ENCODE data around the gene PHF1.
"Not testable (repeated sequence)": the region's sequence is repeated elsewhere in the genome, so short reads cannot be mapped to it uniquely, and the experiment has no call there.

Gene PHF1

DNA sequence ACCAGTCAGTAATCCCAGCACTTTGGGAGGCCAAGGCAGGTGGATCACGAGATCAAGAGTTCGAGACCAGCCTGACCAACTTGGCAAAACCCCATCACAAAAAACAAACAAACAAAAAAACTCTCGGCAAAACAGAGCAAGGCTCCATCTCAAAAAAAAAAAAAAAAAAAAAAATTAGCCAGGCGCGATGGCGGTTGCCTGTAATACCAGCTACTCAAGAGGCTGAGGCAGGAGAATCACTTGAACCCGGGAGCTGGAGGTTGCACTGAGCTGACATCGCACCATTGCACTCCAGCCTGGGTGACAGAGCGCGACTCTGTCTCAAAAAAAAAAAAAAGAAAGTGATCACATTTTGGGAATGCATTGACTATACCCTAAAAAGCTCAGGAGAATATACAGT lies 31.6 kb upstream of the PHF1 start:
- H3K4me3 ChIP-seq (ENCODE audit: low read length); H3K9me3 ChIP-seq (ENCODE audit: low read length); H3K4me1 ChIP-seq (ENCODE audit: insufficient read depth, low read length); H2AFZ ChIP-seq (ENCODE audit: low read depth, low read length); H3K27me3 ChIP-seq (ENCODE audit: insufficient read depth, low read length); H3K36me3 ChIP-seq (ENCODE audit: insufficient read depth, low read length): not testable (repeated sequence)

DNA sequence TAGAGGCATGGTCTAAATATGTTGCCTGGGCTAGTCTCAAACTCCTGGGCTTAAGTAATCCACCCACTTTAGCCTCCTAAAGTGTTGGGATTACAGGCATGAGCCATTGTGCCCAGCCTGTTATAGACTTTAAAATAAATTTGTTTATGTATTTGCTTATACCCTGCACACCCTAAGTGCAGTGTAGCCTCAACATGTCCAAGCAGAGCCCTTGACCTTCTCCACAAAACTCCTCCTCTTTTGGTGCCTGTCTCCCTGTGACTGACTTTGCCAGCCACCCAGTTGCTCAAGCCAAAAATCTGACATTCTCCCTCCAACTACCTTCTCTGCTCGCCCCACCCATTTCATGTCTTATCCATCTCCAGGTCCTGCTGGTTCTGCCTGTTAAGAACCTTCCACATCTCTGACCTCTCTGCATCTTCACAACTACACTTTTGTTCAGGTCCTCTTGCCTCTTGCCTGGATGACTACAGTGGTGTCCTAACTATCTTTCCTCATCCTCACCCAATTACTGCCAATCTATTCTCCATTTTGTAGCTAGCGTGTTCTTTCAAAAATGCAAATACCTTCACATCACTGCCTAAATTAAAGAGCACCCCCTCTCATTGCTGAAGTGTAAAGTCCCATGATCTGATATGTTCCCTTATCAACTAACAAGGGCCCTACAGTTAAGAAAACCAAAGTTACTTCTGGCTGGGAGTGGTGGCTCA lies 30.4 kb upstream of the PHF1 start:
- no peaks in the 10 kb centered on the region for H3K36me3 ChIP-seq (ENCODE audit: insufficient read depth, low read length)
- H2AFZ ChIP-seq (ENCODE audit: low read depth, low read length), result no peak overlapping the region
- no peaks in the 10 kb centered on the region for H3K9me3 ChIP-seq (ENCODE audit: low read length)
- no peaks in the 10 kb centered on the region for H3K4me1 ChIP-seq (ENCODE audit: insufficient read depth, low read length)
- H3K4me3 ChIP-seq (ENCODE audit: low read length), result no peak overlapping the region
- no peaks in the 10 kb centered on the region for H3K27me3 ChIP-seq (ENCODE audit: insufficient read depth, low read length)

DNA sequence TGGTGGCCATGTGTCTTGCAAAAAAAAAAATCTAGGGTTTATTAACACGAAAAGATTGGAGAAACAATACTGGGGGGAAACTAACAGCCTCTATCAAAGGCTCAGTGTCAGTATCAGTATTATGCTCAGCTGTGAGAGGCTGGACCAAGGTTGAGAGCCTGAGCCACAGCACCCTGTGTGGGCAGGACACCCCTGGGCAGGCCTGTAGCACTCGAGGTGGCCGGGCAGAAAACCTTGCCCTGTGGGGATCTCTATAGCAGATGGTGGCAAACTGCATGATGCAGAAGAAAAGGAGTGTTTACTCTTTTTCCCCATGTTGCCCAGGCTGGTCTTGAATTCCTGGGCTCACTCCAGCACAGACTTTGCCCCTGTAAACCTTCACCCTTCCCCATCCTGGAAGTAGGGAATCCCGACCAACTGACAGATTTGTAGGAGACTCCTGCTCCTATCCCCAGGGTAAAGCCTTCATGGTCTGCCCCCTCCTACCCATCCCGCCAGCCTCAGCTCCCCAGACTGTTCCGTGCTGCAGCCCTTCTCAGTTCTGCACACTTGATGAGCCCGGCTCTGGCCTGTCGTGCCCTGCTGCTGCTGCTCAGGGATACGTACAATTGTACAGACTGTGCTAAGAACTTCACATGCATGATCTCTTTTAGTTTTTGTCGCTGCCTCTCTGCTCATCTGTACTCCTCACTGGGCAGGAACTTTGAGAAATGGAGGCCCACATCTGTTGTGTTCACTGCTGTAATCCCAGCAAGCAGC lies 27.2 kb upstream of the PHF1 start:
- H3K36me3 ChIP-seq (ENCODE audit: insufficient read depth, low read length), result no peaks in the 10 kb centered on the region
- no peaks in the 10 kb centered on the region for H3K9me3 ChIP-seq (ENCODE audit: low read length)
- no peak overlapping the region for H3K4me3 ChIP-seq (ENCODE audit: low read length)
- H3K27me3 ChIP-seq (ENCODE audit: insufficient read depth, low read length), result no peaks in the 10 kb centered on the region
- no peak overlapping the region for H2AFZ ChIP-seq (ENCODE audit: low read depth, low read length)
- H3K4me1 ChIP-seq (ENCODE audit: insufficient read depth, low read length), result no peaks in the 10 kb centered on the region

DNA sequence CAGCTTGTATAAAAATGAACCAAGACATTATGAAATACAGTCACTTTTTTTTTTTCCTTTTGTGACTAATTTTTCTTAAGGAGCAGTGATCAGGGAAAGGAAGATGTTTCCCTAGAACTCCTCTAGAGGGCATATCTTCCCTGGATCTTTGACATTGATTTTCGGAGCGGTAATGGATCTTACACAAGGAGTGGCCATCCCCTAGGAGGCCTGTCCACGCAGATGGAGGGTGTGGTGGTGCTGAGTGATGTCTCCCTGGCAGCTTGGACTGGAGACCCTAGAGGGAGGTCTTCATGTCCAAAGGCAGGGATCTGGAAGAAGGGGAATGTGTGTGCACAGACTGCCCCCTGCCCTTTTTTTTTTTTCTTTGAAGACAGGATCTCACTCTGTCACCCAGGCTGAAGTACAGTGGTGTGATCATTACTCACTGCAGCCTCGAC lies 26.2 kb upstream of the PHF1 start:
- H2AFZ ChIP-seq (ENCODE audit: low read depth, low read length), result no peak overlapping the region
- no peak overlapping the region for H3K4me3 ChIP-seq (ENCODE audit: low read length)
- no peaks in the 10 kb centered on the region for H3K4me1 ChIP-seq (ENCODE audit: insufficient read depth, low read length)
- no peaks in the 10 kb centered on the region for H3K9me3 ChIP-seq (ENCODE audit: low read length)
- H3K36me3 ChIP-seq (ENCODE audit: insufficient read depth, low read length), result no peaks in the 10 kb centered on the region
- no peaks in the 10 kb centered on the region for H3K27me3 ChIP-seq (ENCODE audit: insufficient read depth, low read length)

DNA sequence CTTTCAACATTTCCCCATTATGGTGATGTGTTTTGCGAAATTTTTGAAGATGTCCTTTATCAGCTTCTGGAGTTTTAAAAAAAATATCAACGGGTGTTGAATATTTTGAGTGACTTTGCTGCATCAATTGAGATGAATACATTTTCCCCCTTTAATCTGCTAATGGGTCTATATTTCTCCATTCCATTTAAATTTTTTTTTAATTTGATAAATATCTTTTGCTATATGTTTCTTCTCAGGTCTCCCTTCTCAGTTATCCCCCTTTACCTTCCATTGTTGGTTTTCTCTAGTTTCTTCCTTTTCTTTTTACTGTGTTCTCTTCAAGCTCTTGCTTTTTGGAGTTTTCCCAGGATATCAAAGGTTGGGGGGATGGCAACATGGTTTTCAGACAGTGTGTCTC lies 20.6 kb upstream of the PHF1 start:
- Histone ChIP-seq H3K4me3 (ENCODE audit: low read length) (no peak overlapping the region), H3K27me3 (ENCODE audit: insufficient read depth, low read length) (no peaks in the 10 kb centered on the region), H3K9me3 (ENCODE audit: low read length) (no peaks in the 10 kb centered on the region), H2AFZ (ENCODE audit: low read depth, low read length) (peak overlapping the region; percentile 58), H3K4me1 (ENCODE audit: insufficient read depth, low read length) (peaks cover 16% of the 10 kb centered on the region), H3K36me3 (ENCODE audit: insufficient read depth, low read length) (peaks cover 6% of the 10 kb centered on the region)

DNA sequence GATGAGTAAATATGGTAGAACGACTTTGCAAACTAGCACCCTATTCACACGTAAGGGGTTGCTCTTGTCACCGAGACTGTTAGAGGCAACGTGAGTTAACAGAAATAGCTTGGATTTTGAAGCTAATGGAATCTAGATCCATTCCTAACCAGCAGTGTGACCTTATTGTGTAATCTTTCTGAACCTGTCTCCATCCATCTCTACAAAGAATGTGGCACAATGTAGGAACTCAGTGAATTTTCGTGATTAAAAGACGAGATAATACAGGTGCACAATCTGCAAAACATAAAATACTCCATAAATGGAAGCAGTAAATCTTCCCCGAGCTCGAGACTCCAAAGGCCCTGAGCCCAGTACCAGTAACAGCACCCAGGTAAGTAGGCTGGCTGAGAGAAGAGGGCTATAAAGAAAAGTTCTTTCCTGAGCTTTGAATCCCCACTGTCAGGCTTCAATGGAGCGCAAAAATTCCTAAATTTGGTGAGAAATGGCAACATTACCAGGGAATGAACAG lies 20.0 kb upstream of the PHF1 start:
- Histone ChIP-seq H3K36me3 (ENCODE audit: insufficient read depth, low read length) (peaks cover 11% of the 10 kb centered on the region), H3K9me3 (ENCODE audit: low read length) (no peaks in the 10 kb centered on the region), H3K27me3 (ENCODE audit: insufficient read depth, low read length) (no peaks in the 10 kb centered on the region), H2AFZ (ENCODE audit: low read depth, low read length) (peak overlapping the region; percentile 58), H3K4me3 (ENCODE audit: low read length) (peak overlapping the region; percentile 26), H3K4me1 (ENCODE audit: insufficient read depth, low read length) (peaks cover 16% of the 10 kb centered on the region)

DNA sequence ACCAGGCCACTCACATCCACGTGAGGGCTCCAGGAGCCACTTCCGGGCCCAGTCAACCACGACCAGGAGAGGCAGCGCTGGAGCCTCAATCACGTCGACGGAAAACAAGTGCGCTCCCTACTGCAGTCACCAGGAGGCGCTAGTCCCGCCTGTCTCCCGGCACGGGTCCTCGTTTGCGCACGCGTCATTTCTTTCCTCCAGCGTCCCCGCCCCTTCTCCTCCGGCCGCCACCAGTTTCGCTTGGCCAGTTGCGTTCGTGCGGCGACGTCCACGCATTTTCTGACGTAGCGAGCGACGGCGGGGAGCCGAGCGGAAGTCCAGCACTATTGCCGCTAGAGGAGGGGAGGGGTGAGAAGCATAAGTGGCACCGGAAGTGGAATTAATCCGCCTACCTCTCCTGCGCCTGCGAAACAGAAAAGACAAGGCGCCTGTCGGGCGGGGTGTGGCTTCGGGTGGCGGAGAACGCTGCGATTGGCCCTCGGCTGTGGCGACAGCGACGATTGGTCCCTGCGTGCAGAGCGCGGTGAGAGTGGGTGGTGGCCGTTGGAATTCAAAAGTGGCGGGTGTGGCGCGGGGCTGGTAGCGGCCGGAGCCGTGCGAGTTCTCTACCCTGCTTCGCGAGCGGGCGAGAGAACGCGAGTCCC lies 19.4 kb upstream of the PHF1 start, which contains the start of gene KIFC1:
KIFC1 (plus strand) TSS at position 546 of the 644 bp plus-strand sequence. CDS start 163 bp downstream, outside the sequence.
- Histone ChIP-seq H3K27me3 (ENCODE audit: insufficient read depth, low read length) (no peaks in the 10 kb centered on the region), H3K9me3 (ENCODE audit: low read length) (no peaks in the 10 kb centered on the region), H3K4me1 (ENCODE audit: insufficient read depth, low read length) (peaks cover 16% of the 10 kb centered on the region), H3K36me3 (ENCODE audit: insufficient read depth, low read length) (peaks cover 11% of the 10 kb centered on the region), H2AFZ (ENCODE audit: low read depth, low read length) (peak within 1 kb of the TSS; percentile 58), H3K4me3 (ENCODE audit: low read length) (peak within 1 kb of the TSS; percentile 81)

DNA sequence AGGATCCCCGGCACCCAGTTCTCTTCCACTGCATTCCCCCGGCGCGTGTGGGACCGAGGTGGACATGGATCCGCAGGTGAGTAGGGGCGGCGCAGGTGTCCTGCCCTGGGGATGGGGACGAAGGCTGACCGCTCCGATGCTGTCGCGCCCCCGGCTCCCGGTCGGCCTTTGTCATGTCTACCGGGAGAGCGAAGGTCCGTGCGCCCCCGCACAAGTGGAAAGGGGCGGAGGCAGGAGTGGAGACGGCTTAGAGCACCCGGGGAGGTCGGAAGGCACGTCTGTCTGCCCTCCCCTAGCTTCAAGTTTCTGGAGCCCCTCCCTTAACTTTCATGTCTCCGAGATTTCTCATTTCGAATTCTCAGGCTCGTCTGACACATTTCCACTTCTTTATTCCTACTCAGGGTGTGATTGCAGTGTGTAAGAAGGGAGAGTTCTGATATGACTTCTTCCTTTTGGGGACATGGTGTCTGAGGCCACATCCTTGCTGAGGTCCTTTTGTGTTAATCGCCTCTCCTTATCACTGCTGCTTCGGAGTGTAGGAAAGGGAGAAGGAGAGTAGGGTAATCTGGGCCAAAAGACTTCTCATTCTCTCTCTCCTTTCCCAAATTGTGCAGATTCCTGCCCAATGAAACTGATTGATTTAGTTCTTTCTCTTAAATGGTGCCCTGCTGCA lies 18.8 kb upstream of the PHF1 start:
- H3K4me1 ChIP-seq (ENCODE audit: insufficient read depth, low read length), result peaks cover 16% of the 10 kb centered on the region
- peak overlapping the region; percentile 81 for H3K4me3 ChIP-seq (ENCODE audit: low read length)
- H3K36me3 ChIP-seq (ENCODE audit: insufficient read depth, low read length), result peaks cover 11% of the 10 kb centered on the region
- H2AFZ ChIP-seq (ENCODE audit: low read depth, low read length), result peak overlapping the region; percentile 57
- H3K27me3 ChIP-seq (ENCODE audit: insufficient read depth, low read length), result no peaks in the 10 kb centered on the region
- H3K9me3 ChIP-seq (ENCODE audit: low read length), result no peaks in the 10 kb centered on the region

DNA sequence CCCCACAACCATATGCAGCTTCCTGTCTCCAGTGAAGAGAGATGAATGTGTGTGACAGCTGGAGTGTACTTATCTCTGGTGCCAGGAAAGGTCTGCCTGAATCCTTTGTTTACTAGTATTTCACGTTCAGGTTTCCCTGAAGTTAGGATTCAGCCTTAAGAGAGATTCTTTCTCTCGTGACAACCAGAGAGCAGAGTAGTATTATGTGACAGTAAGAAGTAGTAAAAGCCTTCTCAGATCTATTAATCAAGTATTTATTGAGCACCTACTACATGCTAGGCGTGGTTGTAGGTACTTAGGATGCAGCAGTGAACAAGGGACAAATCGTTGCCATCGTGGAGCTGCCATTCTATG lies 18.2 kb upstream of the PHF1 start:
- no peaks in the 10 kb centered on the region for H3K27me3 ChIP-seq (ENCODE audit: insufficient read depth, low read length)
- H3K4me3 ChIP-seq (ENCODE audit: low read length), result peak overlapping the region; percentile 81

DNA sequence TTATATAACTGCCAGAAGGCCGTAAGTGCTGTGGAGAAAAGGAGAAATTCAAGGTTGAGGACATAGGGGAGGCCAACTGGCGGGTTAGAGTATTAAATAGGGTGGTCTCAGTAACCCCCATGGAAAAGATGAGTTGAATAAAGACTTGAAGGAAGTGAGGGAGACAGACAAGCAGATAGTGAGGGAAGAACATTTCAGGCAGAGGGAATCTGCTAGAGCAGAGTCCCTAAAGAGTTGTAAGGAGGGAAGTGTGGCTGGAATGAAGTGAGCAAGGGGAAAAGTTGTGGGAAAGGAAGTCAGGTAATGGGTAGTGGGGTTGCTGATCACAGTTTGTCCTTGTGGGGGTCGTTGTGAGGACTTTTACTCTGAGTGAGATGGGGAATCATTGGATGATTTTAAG lies 17.8 kb upstream of the PHF1 start:
- Histone ChIP-seq H3K4me3 (ENCODE audit: low read length) (peak overlapping the region; percentile 81), H3K36me3 (ENCODE audit: insufficient read depth, low read length) (peaks cover 14% of the 10 kb centered on the region), H2AFZ (ENCODE audit: low read depth, low read length) (no peak overlapping the region), H3K4me1 (ENCODE audit: insufficient read depth, low read length) (peaks cover 16% of the 10 kb centered on the region), H3K27me3 (ENCODE audit: insufficient read depth, low read length) (no peaks in the 10 kb centered on the region), H3K9me3 (ENCODE audit: low read length) (no peaks in the 10 kb centered on the region)

More for the DNA sequence above, 18.2 kb upstream of the PHF1 start:
- H2AFZ ChIP-seq (ENCODE audit: low read depth, low read length), result no peak overlapping the region
- H3K4me1 ChIP-seq (ENCODE audit: insufficient read depth, low read length), result peaks cover 16% of the 10 kb centered on the region
- H3K9me3 ChIP-seq (ENCODE audit: low read length), result no peaks in the 10 kb centered on the region
- H3K36me3 ChIP-seq (ENCODE audit: insufficient read depth, low read length), result peaks cover 11% of the 10 kb centered on the region

DNA sequence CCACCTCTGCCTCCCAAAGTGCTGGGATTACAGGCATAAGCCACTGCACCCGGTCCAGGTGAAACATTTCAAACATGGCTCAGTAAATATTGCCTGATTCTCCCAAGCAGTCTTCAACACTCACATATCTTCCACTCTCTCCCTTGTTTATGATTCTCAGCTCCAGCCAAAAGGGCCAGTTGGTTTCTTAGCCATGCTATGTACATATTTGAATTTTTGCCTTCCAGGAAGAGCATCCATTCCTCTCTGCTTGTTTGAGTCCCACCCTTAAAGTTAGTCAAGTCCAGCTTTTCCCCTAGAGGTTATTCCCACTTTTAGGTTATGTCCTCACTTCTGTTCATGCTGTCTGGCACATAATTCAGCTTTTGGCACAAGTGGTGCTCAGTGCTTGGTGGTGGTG lies 13.3 kb upstream of the PHF1 start:
- H2AFZ ChIP-seq (ENCODE audit: low read depth, low read length), result no peak overlapping the region
- no peaks in the 10 kb centered on the region for H3K27me3 ChIP-seq (ENCODE audit: insufficient read depth, low read length)
- H3K4me1 ChIP-seq (ENCODE audit: insufficient read depth, low read length), result peaks cover 14% of the 10 kb centered on the region
- no peaks in the 10 kb centered on the region for H3K9me3 ChIP-seq (ENCODE audit: low read length)
- no peak overlapping the region for H3K4me3 ChIP-seq (ENCODE audit: low read length)
- H3K36me3 ChIP-seq (ENCODE audit: insufficient read depth, low read length), result peaks cover 44% of the 10 kb centered on the region

DNA sequence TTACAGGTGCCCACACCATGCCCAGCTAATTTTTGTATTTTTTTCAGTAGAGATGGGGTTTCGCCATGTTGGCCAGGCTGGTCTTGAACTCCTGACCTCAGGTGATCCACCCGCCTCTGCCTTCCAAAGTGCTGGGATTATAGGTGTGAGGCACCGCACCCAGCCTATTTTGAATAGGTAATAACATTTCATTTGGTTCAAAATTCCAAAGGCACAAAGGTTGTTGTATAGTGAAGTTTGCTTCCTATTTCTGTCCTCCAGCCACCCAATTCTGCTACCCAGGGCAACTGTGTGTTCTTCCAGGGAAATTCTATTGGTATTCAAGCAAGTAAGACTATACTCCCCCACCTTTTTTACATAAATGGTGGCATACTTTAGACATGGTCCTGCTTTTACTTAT lies 12.2 kb upstream of the PHF1 start:
- H3K4me3 ChIP-seq (ENCODE audit: low read length); H3K9me3 ChIP-seq (ENCODE audit: low read length); H2AFZ ChIP-seq (ENCODE audit: low read depth, low read length); H3K4me1 ChIP-seq (ENCODE audit: insufficient read depth, low read length); H3K27me3 ChIP-seq (ENCODE audit: insufficient read depth, low read length): not testable (repeated sequence)
- peaks cover 52% of the 10 kb centered on the region for H3K36me3 ChIP-seq (ENCODE audit: insufficient read depth, low read length)

DNA sequence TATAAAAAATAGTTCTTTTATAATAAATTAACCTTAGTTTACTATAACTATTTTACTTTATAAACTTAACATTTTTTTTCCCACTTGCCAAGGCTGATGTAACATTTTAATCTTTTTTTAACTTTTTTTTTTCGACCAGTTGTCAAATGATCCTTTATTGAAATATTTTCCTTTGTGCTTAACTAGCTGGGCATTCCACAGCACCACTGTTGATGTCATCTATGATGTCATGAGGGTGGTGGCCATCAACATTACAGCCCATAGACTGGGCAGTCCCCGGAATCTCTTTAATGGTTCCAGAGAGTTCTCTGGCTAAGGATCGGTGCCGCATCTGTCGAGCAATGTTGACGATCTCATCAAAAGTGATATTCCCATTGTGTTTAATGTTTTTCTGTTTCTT lies 10.9 kb upstream of the PHF1 start:
- H3K9me3 ChIP-seq (ENCODE audit: low read length); H3K4me1 ChIP-seq (ENCODE audit: insufficient read depth, low read length); H3K4me3 ChIP-seq (ENCODE audit: low read length); H3K27me3 ChIP-seq (ENCODE audit: insufficient read depth, low read length); H2AFZ ChIP-seq (ENCODE audit: low read depth, low read length): not testable (repeated sequence)
- peaks cover 62% of the 10 kb centered on the region for H3K36me3 ChIP-seq (ENCODE audit: insufficient read depth, low read length)

Measured in neuron (in vitro differentiated cells).